ENCODE data around the gene PRSS22.
A peak's percentile ranks its signal among the peaks of the same experiment; 100 is the strongest.

GRCh38 chr16:2904922-2905240, 46.9 kb upstream of the PRSS22 start:
- TF ChIP-seq CTCF (IDR thresholded peaks at IDR 0.05) (peak in 1 of 4 experiments; percentile 19), POLR2A (IDR thresholded peaks at IDR 0.05) (no peak), POLR2AphosphoS5 (IDR thresholded peaks at IDR 0.05) (no peak)

Data from prostate gland (tissue), 2 donors.